Measurements from ENCODE around the gene RNF149. TPM values are rescaled to one million over a fixed set of nuclear protein-coding genes. Genes with fewer than 3 reads are reported as not detected.
"Not testable (repeated sequence)": the region's sequence is repeated elsewhere in the genome, so short reads cannot be mapped to it uniquely, and the experiment has no call there.

RNF149 gene
- total RNA-seq, 4 donors from 2014 or later, result 22.7 to 100 (median 54.6) TPM

GRCh38 chr2:101251844-101252407 is 56.6 kb downstream of the RNF149 start:
- H3K4me3 ChIP-seq, result peak overlapping the region; percentile 4 to 100 (median 98)

GRCh38 chr2:101251246-101251781 is 57.2 kb downstream of the RNF149 start:
- in situ Hi-C loops (cut with MboI; ENCODE audit: low pct_ligation_motif_present in 1 of 4, low pct_unique_long_range_greater_than_20kb in 1 of 4, low sequenced_read_pairs in 3 of 4); DNase-seq; H3K36me3 ChIP-seq; H3K9me3 ChIP-seq; H3K27me3 ChIP-seq; intact Hi-C loops (cut with DNase I; ENCODE audit: low total_unique reads): not testable (repeated sequence)
- 60 to 79% methylated on average over 5 to 10 of the region's 10 CpGs for WGBS, 2 donors (ENCODE audit: low coverage in 1 of 2)
- Histone ChIP-seq H3K27ac (peak overlapping the region; percentile 97 to 100 (median 98)), H3K4me1 (peaks cover 17 to 32% (median 30%) of the 10 kb centered on the region in 4 donors), H3K4me3 (peak overlapping the region in 3 of 4 donors; percentile 98 to 100 (median 99))

More at GRCh38 chr2:101251844-101252407, 56.6 kb downstream of the RNF149 start:
- Histone ChIP-seq H3K27ac (peak overlapping the region; percentile 97 to 100 (median 98)), H3K4me1 (peaks cover 17 to 37% (median 31%) of the 10 kb centered on the region in 4 donors), H3K36me3 (no peaks in the 10 kb centered on the region), H3K27me3 (no peaks in the 10 kb centered on the region), H3K9me3 (no peaks in the 10 kb centered on the region)
- in situ Hi-C loops (cut with MboI; ENCODE audit: low pct_ligation_motif_present in 1 of 4, low pct_unique_long_range_greater_than_20kb in 1 of 4, low sequenced_read_pairs in 3 of 4), result no loop called here
- peak; percentile 60 for DNase-seq
- intact Hi-C loops (cut with DNase I; ENCODE audit: low total_unique reads), result no loop called here
- peak; percentile 24 to 84 (median 44) for TF ChIP-seq CTCF (IDR thresholded peaks at IDR 0.05)
- no peak for TF ChIP-seq EP300 (IDR thresholded peaks at IDR 0.05; ENCODE audit: low read depth)
- 24 to 60% methylated on average over 8 to 16 of the region's 16 CpGs for WGBS, 2 donors (ENCODE audit: low coverage in 1 of 2)

GRCh38 chr2:101249826-101250225 is 58.7 kb downstream of the RNF149 start:
- Histone ChIP-seq H3K27me3 (no peaks in the 10 kb centered on the region), H3K36me3 (no peaks in the 10 kb centered on the region), H3K27ac (no peak overlapping the region), H3K9me3 (no peaks in the 10 kb centered on the region), H3K4me1 (peaks cover 12 to 28% (median 23%) of the 10 kb centered on the region in 4 donors), H3K4me3 (no peak overlapping the region)
- TF ChIP-seq POLR2A (IDR thresholded peaks at IDR 0.05) (no peak), POLR2AphosphoS5 (IDR thresholded peaks at IDR 0.05) (no peak), CTCF (IDR thresholded peaks at IDR 0.05) (no peak), EP300 (IDR thresholded peaks at IDR 0.05; ENCODE audit: low read depth) (no peak)
- no peak for DNase-seq
- intact Hi-C loops (cut with DNase I; ENCODE audit: low total_unique reads) (no loop called here), in situ Hi-C loops (cut with MboI; ENCODE audit: low pct_ligation_motif_present in 1 of 4, low pct_unique_long_range_greater_than_20kb in 1 of 4, low sequenced_read_pairs in 3 of 4) (no loop called here)
- WGBS, 2 donors (ENCODE audit: low coverage in 1 of 2), result 60 to 72% methylated on average over 2 to 5 of the region's 5 CpGs

GRCh38 chr2:101248756-101249155 is 59.7 kb downstream of the RNF149 start:
- intact Hi-C loops (cut with DNase I; ENCODE audit: low total_unique reads); H3K36me3 ChIP-seq; in situ Hi-C loops (cut with MboI; ENCODE audit: low pct_ligation_motif_present in 1 of 4, low pct_unique_long_range_greater_than_20kb in 1 of 4, low sequenced_read_pairs in 3 of 4); H3K27me3 ChIP-seq; H3K4me3 ChIP-seq; H3K27ac ChIP-seq; H3K9me3 ChIP-seq; DNase-seq: not testable (repeated sequence)
- WGBS, 2 donors (ENCODE audit: low coverage in 1 of 2), result 82 to 87% methylated on average over 5 of the region's 5 CpGs
- H3K4me1 ChIP-seq, result peaks cover under 1 to 17% (median 13%) of the 10 kb centered on the region in 4 donors

- intact Hi-C loops (cut with DNase I; ENCODE audit: low total_unique reads); H3K27ac ChIP-seq; H3K36me3 ChIP-seq; H3K9me3 ChIP-seq; DNase-seq; H3K27me3 ChIP-seq; H3K4me1 ChIP-seq; in situ Hi-C loops (cut with MboI; ENCODE audit: low pct_ligation_motif_present in 1 of 4, low pct_unique_long_range_greater_than_20kb in 1 of 4, low sequenced_read_pairs in 3 of 4); H3K4me3 ChIP-seq: not testable (repeated sequence)
- 71 to 85% methylated on average over 5 of the region's 5 CpGs for WGBS, 2 donors (ENCODE audit: low coverage in 1 of 2)
These were observed 63.0 kb downstream of the RNF149 start for GRCh38 chr2:101245468-101245867.

- H3K36me3 ChIP-seq; in situ Hi-C loops (cut with MboI; ENCODE audit: low pct_ligation_motif_present in 1 of 4, low pct_unique_long_range_greater_than_20kb in 1 of 4, low sequenced_read_pairs in 3 of 4); H3K27me3 ChIP-seq; intact Hi-C loops (cut with DNase I; ENCODE audit: low total_unique reads); DNase-seq; H3K27ac ChIP-seq; H3K4me3 ChIP-seq; H3K9me3 ChIP-seq; H3K4me1 ChIP-seq: not testable (repeated sequence)
- 85% methylated on average over 5 to 12 of the region's 12 CpGs for whole genome bisulfite sequencing, 2 donors (ENCODE audit: low coverage in 1 of 2)
These were observed 63.6 kb downstream of the RNF149 start for GRCh38 chr2:101244899-101245298.

- in situ Hi-C loops (cut with MboI; ENCODE audit: low pct_ligation_motif_present in 1 of 4, low pct_unique_long_range_greater_than_20kb in 1 of 4, low sequenced_read_pairs in 3 of 4); H3K9me3 ChIP-seq; H3K27me3 ChIP-seq; H3K36me3 ChIP-seq; intact Hi-C loops (cut with DNase I; ENCODE audit: low total_unique reads); H3K4me3 ChIP-seq; DNase-seq: not testable (repeated sequence)
- H3K27ac ChIP-seq, result peak overlapping the region in 1 of 4 donors; percentile 6
- WGBS, 2 donors (ENCODE audit: low coverage in 1 of 2), result 65 to 86% methylated on average over 2 to 4 of the region's 4 CpGs
- H3K4me1 ChIP-seq, result peaks cover 0 to 10% (median 2%) of the 10 kb centered on the region in 4 donors
These were observed 64.1 kb downstream of the RNF149 start for GRCh38 chr2:101244373-101244772.
